Urothelium cell line (cell line): Measurements from ENCODE around the gene SMURF1.
A peak's percentile ranks its signal among the peaks of the same experiment; 100 is the strongest.

ENCODE experiments used
- DNase-seq: peaks from one replicate; pipeline ENCODE4 v3.0.0; 2011; ENCODE audit warnings: low spot score, mixed read lengths
- FAIRE-seq: peaks from 2 replicates; lab custom pipeline; 2011; peaks lifted over from hg19 to GRCh38; lab: Jason Lieb, UNC

The SMURF1 gene

DNA sequence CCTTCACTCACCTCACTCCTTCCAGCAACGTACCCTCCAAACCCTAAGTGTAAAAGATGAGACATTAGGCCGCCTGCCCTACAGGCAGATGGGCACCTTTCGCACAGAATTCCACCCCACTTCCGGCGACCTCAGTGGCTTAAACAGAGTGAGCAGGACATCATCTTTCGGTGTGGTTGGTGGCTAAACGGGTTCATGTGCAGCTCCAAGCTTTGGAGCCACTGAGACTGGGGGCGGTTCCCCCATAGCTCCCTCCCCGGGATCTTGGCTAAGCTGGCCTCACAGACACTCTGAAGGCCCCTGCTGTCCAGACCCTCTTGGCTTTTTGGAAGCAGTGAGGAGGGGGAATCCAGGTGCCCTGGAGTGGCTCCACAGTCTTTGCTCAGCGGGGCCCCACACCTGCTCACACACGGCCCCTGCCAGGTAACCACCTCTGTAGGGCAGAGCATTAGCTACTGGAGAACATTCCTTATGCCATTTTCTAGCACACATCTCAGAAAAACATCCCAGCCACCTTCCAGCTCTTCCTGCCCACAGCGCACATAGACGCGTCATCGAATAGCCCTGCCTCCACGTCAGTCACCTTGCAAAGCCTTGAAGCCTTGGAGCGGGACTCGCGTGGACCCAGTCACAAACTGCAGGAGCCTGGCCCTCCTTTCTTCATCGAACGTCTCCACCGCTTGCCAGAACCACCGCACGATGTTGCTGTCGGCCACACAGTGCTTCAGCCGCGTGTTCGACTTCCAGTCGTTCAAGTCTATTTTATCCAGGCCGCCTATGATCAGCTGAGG is 108.8 kb downstream of the SMURF1 start:
- DNase-seq (no peak), FAIRE-seq (no peak)

DNA sequence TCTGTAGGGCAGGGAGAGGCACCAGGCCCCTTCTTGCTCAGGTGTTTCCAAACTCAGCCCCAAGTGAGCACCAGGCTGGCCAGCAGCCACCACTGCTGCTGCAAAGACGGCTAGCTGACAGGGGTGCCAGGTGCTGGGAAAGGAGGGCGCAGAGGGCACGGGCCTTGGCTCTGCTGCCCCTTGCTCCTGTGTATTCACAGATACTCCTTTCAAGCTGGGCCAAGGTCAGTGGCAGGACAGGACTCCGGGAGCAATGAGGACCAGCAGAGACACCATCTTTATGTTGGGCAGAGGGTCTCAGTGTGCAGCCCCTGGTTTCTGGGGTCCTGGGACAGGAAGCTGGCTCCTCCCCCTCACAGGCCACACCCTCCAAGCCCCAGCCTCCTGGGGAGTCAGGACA is 110.1 kb downstream of the SMURF1 start:
- DNase-seq = no peak
- FAIRE-seq = no peak

DNA sequence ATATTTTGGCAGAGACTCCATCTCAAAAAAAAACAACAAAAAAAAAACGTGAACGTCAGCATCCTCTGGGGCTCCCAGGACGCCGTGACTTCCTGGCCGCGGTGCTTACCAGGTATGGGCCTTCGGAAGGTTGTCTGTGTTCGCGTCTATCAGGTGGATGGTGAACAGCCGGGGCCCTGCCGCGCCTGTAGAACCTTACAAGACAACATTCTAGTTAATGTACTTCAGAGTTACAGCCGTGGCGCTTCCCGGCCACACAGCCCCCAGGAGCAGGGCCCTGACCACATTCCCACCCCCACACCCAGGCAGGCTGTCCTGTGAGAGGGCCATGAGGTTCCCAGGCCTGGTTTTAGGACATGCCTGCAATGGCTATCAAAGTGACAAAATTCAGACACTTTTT is 111.0 kb downstream of the SMURF1 start:
- DNase-seq (no peak), FAIRE-seq (no peak)

DNA sequence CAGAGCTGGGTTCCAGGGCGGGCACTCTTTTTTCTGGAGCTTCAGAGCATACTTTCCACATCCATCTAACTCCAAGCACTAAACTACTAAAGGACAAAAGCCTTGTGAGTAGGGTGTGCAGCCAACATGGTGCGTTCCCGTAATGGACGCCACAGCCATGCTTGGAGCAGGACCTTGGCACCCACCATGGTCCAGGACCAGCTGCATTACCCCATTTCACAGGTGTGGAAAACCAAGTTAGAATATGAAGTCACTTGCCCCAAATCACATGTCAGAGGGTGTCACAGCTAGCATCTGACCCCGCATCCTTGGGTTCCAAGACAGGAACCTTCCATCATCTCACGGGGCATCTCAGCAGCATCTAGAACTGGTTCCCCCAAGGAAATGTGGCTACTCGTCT is 112.4 kb downstream of the SMURF1 start:
- no peak for FAIRE-seq
- DNase-seq = no peak

DNA sequence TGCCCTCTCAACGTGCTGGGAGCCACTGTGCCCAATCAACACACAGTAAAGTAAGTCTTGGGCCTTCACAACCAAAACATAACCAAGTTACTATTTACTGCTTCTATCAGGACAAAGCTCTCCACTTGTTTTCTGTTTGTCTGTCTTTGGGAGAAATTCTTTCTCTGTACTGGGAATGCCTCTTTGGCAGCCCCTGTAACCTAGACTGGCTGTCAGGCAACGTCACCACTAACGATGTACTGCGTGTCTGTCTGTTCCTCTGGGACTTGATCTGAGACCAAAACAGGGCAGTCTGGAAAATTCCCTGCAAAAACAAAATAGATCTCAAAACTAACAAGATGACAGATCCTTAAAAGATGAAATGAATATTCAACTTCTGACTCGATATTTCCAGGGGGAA is 113.0 kb downstream of the SMURF1 start:
- FAIRE-seq (no peak), DNase-seq (no peak)

DNA sequence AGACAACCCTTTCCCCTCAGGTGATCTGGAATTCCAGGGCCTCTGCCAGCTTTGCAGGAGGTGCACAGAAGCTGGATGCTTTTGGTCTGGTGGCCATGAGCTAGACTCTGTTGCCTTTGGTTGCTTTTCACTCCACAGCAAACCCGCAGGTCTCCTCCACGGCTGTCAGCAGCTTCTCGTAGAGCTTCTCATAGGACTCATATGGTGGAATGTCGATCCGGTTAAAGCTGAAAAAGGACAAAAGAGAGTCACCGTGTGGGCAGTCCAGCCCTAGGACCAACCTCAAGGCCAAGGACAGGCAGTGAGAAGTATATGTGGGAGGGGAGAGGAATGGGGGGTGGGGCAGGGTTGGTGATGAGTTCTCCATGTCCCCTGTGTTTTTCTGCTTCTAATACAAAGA is 113.5 kb downstream of the SMURF1 start:
- FAIRE-seq (no peak), DNase-seq (no peak)

DNA sequence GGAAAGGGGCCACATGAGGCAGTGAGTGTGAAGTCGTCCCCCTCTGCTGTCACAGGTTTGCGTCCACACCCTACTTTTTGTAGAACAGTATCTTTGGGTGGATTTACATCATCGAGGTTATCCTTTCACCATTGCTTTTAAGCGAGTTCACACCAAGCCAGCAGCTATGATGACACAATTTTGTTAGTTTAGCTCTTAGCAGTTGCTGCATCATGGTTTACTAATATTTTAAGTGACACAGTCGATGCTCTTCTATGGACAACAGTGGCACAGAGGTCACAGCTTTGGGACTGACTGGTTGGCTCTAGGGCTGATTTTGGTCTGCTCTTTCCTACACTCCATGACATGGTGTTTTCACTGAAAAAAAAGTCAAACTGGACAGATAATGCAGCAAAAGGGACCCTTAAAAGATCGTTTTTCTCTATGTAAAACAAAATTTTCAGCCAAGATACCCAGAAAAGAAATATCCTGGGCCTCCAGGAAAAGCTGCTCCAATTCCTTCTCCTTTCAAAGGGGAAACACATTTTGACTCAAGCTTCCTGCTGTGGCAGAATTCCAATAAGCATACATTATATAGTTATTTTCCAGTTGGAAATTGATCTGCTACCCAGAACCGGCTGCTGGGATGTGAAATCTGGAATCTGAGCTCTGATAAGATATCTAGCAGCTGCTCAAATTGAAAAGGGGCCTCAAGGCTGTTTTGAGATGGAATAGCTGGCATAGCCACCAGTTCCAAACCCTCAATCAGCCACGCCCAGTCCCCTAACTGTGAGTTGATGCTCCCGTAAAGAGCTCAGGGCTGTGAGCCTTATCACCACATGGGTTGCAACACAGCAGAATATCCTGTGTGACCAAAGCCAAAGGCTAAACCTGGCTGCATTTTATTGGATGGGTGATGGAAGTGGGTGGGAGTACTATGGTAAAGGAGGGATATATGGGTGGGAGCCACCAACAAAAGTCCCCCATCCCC is 114.2 kb downstream of the SMURF1 start:
- no peak for DNase-seq
- no peak for FAIRE-seq

DNA sequence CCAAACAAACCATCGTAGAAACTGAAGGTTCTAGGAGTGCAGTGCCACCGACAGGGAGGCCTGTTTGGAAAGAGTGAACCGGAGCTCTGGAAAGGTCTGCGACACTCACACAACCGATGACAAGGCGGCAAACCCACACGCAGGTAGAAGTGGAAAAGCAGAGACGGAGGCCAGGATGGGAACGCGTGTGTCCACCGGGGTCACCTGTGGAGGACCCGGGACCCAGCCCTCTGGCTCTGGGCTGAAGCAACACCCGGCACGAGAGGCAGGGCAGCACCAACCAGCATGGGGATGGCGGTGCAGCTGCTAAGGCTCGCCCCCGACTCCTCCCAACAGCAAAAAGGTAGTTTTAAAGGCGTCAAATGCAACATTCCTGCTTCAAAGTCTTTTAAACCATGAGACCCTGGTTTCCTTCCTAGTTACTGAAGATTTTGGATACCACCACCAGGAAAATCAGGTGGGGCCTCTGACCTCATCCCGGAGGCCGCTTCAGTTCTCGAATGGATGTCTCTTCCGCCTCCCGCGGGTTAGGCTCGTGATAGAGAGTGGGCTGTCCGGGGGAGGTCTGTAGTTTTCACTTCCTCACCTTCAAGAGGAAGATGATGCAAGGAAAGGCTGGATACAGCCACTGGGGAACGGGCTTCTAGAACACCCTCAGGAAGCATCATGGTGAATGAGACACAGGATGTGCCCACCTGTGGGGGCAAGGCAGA is 115.5 kb downstream of the SMURF1 start:
- DNase-seq (no peak), FAIRE-seq (no peak)

DNA sequence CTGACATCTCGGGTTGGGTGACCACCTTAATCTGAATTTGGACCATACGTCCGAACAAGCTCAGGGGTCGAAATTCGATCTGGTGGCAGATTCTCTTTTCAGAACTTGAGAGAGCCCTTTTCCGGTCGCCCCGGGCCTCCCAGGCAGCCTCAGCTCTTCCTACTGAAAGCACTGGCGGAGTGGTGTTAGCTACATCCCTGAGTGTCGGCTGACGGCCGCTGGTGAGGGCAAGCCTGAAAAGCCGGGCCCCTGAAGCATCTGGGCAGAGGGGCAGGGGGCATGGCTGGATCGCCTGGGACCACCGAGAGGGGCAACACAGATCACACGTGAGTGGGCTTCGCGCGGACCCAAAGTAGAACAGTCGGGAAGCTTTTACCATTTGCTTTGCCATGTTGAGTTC is 116.1 kb downstream of the SMURF1 start:
- no peak for DNase-seq
- no peak for FAIRE-seq

DNA sequence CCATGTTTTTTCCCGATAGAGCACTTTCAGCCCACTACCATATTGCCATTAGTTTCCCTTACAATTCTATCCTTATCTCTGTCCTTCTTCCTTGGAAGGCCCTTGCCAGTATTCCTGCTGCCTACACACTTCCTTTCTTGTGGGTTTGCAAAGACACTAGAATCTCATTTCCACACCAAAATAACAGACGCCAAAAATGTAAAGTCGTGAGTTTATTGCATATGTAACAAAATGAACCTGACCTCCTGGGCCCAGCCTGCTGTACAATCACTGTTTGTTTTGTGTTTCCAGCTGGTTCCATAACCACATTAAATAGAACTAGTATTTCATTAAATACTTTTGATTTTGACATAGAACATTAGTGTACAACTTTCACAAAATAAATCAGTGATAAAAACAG is 116.7 kb downstream of the SMURF1 start:
- no peak for DNase-seq
- FAIRE-seq = no peak

DNA sequence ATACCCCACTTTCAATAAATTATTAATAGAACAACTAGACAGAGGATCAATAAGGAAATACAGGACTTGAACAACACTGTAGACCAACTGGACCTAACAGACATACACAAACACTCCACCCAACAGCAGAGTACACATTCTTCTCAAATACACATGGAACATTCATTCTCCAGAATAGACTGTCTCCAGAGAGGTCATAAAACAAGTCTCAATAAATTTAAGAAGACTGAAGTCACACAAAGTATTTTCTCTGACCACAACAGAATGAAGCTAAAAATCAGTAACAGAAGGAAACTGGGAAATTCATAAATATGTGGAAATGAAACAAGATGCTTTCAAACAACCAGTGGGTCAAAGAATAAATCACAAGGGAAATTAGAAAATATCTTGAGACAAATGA is 119.8 kb downstream of the SMURF1 start:
- FAIRE-seq (peak; percentile 20), DNase-seq (no peak)

DNA sequence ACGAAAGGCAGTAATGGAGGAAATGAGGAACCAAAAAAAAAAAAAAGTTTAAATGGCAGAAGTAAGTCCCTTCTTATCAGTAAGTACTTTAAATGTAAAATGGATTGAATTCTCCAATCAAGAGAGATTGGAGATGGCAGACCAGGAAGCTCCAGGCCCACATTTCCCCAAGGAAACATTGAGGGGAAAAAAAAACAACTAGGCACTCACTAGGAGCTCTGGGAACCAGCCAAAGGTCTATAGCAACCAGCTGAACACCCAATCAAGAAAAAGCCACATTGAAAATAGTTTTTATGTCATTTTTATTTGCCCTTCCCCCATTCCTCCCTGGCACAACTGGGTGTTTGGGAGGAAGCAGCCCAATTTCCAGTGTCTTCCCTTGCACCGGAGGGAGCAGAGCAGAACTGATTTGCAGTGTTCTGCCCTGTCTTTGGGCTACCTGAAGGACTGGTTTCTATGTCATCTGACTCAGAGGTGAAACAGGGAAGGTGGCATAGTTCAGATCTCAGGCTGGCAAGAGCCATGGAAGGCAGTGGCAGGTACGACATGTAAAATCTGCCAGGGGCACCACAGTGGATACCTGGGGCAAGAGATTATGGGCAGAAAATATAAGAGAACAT is 121.9 kb downstream of the SMURF1 start:
- FAIRE-seq (no peak), DNase-seq (no peak)

DNA sequence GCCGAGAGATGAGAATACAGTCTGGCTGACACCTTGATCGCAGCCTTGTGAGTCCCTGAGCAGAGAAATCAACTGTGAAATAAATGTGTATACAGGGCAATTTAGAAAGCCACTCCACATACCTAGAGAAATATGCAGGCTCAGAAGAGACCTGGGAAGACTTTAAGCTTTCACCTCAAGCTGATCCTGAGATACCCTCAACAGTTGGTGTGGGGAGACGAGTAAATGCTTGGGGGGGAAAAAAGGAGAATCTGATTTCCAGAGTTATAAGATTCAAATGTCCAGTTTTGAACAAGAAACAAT is 123.5 kb downstream of the SMURF1 start:
- FAIRE-seq (no peak), DNase-seq (no peak)

DNA sequence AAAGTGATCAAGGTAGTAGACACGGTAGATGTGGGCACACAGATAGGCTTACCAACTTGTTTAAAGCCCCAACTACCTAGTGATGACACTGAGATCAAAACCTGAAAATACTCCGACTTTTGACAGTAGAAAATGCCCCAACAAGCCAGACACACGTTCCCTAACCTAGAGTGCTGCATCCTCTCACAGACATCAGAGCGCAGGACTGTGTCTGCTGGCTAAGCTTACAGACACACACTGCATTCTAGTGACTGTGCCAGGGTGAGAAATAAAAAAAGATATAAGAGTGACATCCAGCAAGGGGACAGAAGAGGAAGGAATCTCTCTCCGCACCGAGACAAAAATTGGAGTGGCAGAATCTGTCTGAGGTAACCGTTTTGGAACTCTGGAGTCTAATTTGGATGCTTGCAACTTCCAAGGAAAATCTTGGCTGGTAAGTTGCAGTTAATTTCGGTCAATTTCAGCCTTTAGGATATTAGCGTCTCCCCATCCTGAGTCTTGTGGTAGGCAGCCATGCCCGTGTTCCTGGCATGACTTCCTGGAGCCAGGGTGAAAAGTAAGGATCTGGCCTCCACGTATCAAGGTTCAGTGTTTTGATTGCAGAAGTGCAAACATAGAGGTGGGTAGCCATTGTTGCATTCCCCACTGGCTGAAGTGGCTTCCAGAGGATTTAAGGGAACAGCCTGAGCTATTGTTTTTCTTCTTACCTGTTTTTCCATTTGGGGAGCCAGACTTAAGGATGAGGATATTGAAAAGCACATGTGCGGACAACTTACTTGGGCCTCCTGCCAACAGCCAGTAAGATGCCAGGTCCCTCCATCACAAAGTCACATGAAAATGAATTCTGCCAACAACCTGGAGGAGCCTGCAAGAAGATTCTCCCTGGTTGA is 124.1 kb downstream of the SMURF1 start:
- FAIRE-seq = no peak

DNA sequence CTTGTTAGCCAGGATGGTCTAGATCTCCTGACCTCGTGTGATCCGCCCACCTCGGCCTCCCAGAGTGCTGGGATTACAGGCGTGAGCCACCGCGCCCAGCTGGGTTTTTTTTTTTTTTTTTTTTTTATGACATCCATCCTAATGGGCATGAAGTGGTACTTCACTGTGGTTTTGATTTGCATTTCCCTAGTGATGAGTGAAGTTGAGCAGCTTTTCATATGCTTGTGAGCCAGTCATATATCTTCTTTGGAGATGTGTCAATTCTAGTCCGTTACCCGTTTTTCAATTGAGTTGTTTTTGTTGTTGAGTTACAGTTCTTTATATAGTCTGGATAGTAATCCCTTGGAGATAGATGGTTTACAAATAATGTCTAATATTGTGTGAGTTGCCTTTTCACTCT is 127.7 kb downstream of the SMURF1 start:
- no peak for DNase-seq
- no peak for FAIRE-seq

More for the DNA sequence above, 124.1 kb downstream of the SMURF1 start:
- DNase-seq = no peak

DNA sequence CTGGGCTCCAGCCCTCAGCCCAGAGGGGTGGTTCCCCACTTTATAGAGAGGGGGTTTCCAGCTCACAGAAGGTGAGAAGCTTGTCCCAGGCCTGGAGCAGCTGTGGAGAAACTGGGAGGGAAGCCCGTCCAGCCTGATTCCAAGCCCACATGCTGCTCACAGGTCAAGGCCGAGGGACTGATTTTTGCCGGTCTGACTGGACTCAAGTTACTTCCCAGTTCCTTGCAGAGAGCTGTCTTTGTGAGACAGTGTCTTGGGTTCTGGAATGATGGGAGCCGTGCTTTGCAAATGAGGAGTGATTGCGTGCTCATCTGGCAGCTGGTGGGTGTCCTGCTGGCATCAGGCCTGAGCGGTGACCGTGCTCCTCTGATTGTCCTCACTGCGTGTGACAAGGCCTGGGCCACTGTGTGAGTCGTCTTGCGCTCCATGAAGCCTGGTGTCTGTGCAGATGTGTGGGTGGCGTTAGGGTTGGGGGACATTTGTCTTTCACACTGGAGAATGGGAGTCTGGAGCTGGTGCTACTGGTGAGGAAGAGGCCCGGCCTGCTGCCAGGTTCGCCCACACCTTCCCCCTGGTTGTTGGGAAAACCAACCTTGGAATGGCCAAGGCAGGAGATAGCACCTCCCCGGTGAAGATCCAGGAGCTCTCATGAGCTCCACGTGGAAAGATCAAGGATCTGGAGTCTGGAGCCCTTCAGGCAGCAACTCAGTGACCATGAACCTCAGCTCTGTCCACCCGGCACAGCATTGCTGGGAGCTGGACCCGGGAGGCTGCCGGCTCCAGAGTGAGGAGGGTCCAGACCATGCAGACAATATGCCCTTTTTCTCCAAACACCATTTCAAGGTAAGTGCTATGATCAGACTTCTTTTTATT is 129.6 kb downstream of the SMURF1 start:
- peak; percentile 35 for FAIRE-seq
- no peak for DNase-seq

DNA sequence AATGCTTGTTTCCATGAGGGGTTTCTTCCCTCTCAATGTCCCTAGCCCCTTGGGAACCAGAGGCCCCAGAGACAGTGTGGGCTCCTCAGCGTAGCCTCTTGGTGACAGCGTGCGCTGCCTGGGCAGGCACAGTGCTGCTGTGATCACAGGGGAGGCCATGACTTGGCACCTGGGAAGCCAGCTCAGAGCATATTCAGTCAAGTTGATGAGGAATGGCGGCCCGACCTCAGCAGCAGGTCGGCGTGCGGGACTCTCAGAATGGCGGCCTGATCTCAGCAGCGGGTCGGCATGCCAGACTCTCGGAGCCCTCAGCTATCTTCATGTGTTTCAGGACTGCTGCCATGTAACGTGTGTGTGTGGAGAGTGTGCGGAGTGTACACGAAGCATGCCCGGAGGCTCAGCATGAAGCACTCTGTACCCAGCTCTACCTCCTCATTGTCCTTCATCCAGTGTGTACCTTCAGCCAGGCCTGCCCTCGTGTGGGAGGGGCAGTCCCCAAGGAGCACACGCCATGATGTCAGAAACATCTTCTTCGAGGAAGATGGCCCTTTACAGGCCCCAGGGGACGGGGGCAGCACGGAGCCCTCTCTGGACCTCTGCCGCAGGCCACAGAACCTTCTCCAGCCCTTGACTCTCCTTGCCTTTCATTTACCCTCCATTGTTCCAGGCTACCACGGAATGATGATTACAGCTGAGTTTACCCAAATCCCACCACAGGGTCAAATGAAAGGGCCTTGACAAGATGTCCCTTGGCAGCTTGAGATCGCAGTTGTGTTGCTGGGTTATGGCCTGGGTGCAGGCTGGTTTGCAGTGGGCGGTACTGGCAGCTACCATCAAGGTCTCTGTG is 130.4 kb downstream of the SMURF1 start:
- FAIRE-seq = no peak

DNA sequence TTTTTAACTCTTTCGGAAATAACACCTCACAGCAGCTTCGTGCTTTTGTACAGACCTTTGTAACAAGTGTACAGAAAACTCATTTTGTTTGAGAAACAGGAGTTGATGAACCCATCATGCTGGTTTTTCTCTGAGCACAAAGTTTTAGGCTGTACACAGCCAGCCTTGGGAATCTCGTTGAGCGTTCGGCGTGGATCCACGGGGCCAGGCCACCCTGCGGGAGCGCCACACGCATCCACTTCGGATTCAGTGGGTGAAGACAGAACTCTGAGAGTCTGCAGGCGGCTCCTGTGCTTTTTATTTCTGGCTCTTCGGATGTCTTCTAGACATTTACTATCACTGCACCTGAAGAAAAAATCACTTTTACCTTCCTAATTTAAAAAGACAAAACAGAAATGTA is 131.2 kb downstream of the SMURF1 start:
- no peak for FAIRE-seq
- DNase-seq = no peak

More for the DNA sequence above, 130.4 kb downstream of the SMURF1 start:
- DNase-seq = no peak
